ENCODE results near the gene DLGAP1.

The DLGAP1 gene

GRCh38 chr18:3449512-3450011 is 1005.5 kb downstream of the DLGAP1 start (continued):
- no peak for TF ChIP-seq ZNF544 (tag by site-specific recombination; IDR thresholded peaks at IDR 0.05)
- TF ChIP-seq ZNF112 (tag by site-specific recombination; IDR thresholded peaks at IDR 0.05), result no peak
- TF ChIP-seq HOXC10 (CRISPR knock-in tag; IDR thresholded peaks at IDR 0.05), result no peak
- peak; percentile 59 for TF ChIP-seq ZFHX2 (tag by site-specific recombination; conservative IDR thresholded peaks at IDR 0.05)
- TF ChIP-seq ZNF843 (tag by site-specific recombination; IDR thresholded peaks at IDR 0.05), result no peak
- TF ChIP-seq TCF7L2 (IDR thresholded peaks at IDR 0.05; ENCODE audit: borderline replicate concordance, low read depth, low read length), result no peak
- no peak for TF ChIP-seq ZNF768 (tag by site-specific recombination; IDR thresholded peaks at IDR 0.05)
- TF ChIP-seq ZNF792 (tag by site-specific recombination; IDR thresholded peaks at IDR 0.05), result no peak
- TF ChIP-seq, protein P1, sequence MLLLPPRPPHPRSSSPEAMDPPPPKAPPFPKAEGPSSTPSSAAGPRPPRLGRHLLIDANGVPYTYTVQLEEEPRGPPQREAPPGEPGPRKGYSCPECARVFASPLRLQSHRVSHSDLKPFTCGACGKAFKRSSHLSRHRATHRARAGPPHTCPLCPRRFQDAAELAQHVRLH (tag by site-specific recombination; IDR thresholded peaks at IDR 0.05), result no peak
- no peak for TF ChIP-seq ZSCAN16 (tag by site-specific recombination; IDR thresholded peaks at IDR 0.05)
- peak; percentile 93 for TF ChIP-seq GLIS2 (tag by site-specific recombination; IDR thresholded peaks at IDR 0.05)
- no peak for TF ChIP-seq FEZF1 (tag by site-specific recombination; IDR thresholded peaks at IDR 0.05)
- no peak for TF ChIP-seq ZNF624 (tag by site-specific recombination; IDR thresholded peaks at IDR 0.05)
- TF ChIP-seq RBAK (tag by site-specific recombination; IDR thresholded peaks at IDR 0.05), result no peak
- TF ChIP-seq MZF1 (tag by site-specific recombination; IDR thresholded peaks at IDR 0.05; ENCODE audit: borderline replicate concordance), result no peak
- TF ChIP-seq ZNF121 (tag by site-specific recombination; IDR thresholded peaks at IDR 0.05), result no peak
- no peak for TF ChIP-seq ZBTB21 (tag by site-specific recombination; IDR thresholded peaks at IDR 0.05)
- TF ChIP-seq, protein P2, sequence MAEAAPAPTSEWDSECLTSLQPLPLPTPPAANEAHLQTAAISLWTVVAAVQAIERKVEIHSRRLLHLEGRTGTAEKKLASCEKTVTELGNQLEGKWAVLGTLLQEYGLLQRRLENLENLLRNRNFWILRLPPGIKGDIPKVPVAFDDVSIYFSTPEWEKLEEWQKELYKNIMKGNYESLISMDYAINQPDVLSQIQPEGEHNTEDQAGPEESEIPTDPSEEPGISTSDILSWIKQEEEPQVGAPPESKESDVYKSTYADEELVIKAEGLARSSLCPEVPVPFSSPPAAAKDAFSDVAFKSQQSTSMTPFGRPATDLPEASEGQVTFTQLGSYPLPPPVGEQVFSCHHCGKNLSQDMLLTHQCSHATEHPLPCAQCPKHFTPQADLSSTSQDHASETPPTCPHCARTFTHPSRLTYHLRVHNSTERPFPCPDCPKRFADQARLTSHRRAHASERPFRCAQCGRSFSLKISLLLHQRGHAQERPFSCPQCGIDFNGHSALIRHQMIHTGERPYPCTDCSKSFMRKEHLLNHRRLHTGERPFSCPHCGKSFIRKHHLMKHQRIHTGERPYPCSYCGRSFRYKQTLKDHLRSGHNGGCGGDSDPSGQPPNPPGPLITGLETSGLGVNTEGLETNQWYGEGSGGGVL (tag by site-specific recombination; IDR thresholded peaks at IDR 0.05), result no peak
- no peak for TF ChIP-seq BCL11B (tag by site-specific recombination; IDR thresholded peaks at IDR 0.05; ENCODE audit: low read depth)
- no peak for TF ChIP-seq HIC1 (tag by site-specific recombination; IDR thresholded peaks at IDR 0.05)
- no peak for TF ChIP-seq ZNF529 (tag by site-specific recombination; IDR thresholded peaks at IDR 0.05; ENCODE audit: insufficient replicate concordance)
- TF ChIP-seq ZNF596 (tag by site-specific recombination; IDR thresholded peaks at IDR 0.05), result no peak
- no peak for TF ChIP-seq SCRT1 (tag by site-specific recombination; IDR thresholded peaks at IDR 0.05; ENCODE audit: borderline replicate concordance)
- TF ChIP-seq ZNF521 (tag by site-specific recombination; IDR thresholded peaks at IDR 0.05), result no peak
- TF ChIP-seq ZNF549 (tag by site-specific recombination; IDR thresholded peaks at IDR 0.05), result no peak
- TF ChIP-seq ZNF837 (tag by site-specific recombination; IDR thresholded peaks at IDR 0.05), result no peak
- TF ChIP-seq, protein P3, sequence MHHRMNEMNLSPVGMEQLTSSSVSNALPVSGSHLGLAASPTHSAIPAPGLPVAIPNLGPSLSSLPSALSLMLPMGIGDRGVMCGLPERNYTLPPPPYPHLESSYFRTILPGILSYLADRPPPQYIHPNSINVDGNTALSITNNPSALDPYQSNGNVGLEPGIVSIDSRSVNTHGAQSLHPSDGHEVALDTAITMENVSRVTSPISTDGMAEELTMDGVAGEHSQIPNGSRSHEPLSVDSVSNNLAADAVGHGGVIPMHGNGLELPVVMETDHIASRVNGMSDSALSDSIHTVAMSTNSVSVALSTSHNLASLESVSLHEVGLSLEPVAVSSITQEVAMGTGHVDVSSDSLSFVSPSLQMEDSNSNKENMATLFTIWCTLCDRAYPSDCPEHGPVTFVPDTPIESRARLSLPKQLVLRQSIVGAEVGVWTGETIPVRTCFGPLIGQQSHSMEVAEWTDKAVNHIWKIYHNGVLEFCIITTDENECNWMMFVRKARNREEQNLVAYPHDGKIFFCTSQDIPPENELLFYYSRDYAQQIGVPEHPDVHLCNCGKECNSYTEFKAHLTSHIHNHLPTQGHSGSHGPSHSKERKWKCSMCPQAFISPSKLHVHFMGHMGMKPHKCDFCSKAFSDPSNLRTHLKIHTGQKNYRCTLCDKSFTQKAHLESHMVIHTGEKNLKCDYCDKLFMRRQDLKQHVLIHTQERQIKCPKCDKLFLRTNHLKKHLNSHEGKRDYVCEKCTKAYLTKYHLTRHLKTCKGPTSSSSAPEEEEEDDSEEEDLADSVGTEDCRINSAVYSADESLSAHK (tag by site-specific recombination; IDR thresholded peaks at IDR 0.05), result peak; percentile 68; the same call in 1 of the 2 replicates
- TF ChIP-seq ZNF623 (tag by site-specific recombination; IDR thresholded peaks at IDR 0.05), result no peak
- TF ChIP-seq, protein P4, sequence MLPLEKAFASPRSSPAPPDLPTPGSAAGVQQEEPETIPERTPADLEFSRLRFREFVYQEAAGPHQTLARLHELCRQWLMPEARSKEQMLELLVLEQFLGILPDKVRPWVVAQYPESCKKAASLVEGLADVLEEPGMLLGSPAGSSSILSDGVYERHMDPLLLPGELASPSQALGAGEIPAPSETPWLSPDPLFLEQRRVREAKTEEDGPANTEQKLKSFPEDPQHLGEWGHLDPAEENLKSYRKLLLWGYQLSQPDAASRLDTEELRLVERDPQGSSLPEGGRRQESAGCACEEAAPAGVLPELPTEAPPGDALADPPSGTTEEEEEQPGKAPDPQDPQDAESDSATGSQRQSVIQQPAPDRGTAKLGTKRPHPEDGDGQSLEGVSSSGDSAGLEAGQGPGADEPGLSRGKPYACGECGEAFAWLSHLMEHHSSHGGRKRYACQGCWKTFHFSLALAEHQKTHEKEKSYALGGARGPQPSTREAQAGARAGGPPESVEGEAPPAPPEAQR (tag by site-specific recombination; IDR thresholded peaks at IDR 0.05), result no peak
- no peak for TF ChIP-seq HOXA7 (CRISPR knock-in tag; IDR thresholded peaks at IDR 0.05; ENCODE audit: borderline replicate concordance)
- no peak for TF ChIP-seq ZNF148 (tag by site-specific recombination; IDR thresholded peaks at IDR 0.05; ENCODE audit: borderline replicate concordance)
- TF ChIP-seq ZNF157 (tag by site-specific recombination; IDR thresholded peaks at IDR 0.05), result no peak
